A172 (cell line): ENCODE results near the gene GRB2. TPM values are rescaled to one million over a fixed set of nuclear protein-coding genes. Genes with fewer than 3 reads are reported as not detected.
"Not testable (repeated sequence)": the region's sequence is repeated elsewhere in the genome, so short reads cannot be mapped to it uniquely, and the experiment has no call there.

Experiments used
- DNase-seq: peaks from one replicate; pipeline ENCODE4 v3.0.0-alpha.2; 2015; ENCODE audit warnings: low spot score
- total RNA-seq: library from RNA; depleted of rRNA; stranded (reverse); fragments of >200 nt; shearing (Covaris generic); gene quantifications from 2 replicates; pipeline ENCODE4 v1.2.3, GENCODE V29; 2014

The GRB2 gene
- total RNA-seq, 1 experiment from 2014 or later: 123 TPM

DNA sequence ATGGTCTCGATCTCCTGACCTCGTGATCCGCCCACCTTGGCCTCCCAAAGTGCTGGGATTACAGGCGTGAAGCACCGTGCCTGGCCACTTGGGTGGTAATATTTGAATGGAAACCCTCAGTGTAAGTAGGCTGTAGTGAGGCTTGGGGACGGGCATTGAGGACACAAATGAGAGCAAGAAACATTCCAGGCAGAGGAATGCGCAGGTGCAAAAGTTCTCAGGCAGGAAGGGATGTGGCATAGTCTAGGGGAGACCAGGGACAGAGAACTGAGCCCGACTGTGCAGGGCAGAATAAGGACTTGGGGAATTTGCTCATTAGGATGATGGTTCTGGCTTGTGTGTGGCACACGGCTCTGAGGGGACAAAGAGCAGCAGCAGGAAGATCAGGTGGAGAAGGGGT, 54.8 kb downstream of the GRB2 start:
- DNase-seq: no peak

DNA sequence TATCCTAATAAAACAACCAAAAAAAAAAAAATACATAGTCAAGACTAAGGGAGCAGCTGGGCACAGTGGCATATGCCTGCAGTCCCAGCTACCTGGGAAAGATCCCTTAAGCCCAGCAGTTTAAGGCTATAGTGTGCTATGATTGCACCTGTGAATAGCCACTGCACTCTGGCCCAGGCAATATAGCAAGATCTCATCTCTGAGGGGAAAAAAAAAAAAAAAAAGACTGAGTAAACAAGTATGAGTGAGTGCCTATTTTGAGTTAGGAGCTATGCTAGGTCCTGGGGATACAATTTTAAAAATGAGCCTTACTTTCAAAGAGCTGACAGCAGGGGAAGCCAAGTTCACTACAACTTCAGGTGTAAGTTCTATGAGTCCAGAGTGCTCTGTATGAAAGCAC, 55.4 kb downstream of the GRB2 start:
- DNase-seq: no peak

DNA sequence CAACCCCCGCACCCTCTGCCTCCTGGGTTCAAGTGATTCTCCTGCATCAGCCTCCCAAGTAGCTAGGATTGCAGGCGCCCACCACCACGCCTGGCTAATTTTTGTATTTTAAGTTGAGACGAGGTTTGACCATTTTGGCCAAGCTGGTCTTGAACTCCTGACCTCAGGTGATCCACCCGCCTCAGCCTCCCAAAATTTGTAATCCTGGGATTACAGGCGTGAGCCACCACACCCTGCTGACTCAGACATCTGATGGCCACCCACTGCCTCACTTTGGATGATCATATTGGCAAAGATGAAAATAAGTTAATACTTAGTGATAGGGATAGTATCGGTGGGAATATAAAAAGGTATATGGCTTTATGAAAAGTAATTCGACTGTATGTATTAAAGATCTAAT, 55.9 kb downstream of the GRB2 start:
- no peak for DNase-seq

DNA sequence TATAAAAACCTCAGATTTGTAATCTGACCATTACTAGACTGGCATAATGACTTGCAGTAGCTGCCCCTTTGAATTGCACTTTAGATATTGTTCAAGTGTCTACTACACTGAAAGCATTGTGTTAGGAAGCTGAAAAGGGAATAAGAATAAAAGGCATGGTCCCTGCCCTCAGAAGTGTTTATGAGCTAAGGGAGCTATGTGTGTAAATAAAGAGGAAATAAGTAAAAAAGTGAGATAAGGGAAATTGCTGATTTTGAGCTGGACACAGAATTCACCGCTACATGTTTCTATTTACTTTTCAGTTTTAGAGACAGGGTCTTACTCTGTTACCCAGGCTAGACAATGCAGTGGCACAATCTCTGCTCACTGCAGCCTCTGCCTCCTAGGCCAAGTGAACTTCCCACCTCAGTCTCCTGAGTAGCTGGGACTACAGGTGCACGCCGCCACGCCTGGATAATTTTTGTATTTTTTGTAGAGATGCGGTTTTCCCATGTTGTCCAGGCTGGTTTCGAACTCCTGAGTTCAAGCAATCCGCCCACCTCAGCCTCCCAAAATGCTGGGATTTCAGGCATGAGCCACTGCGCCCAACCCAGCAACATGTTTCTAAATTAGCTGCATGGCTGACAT, 57.0 kb downstream of the GRB2 start:
- no peak for DNase-seq

DNA sequence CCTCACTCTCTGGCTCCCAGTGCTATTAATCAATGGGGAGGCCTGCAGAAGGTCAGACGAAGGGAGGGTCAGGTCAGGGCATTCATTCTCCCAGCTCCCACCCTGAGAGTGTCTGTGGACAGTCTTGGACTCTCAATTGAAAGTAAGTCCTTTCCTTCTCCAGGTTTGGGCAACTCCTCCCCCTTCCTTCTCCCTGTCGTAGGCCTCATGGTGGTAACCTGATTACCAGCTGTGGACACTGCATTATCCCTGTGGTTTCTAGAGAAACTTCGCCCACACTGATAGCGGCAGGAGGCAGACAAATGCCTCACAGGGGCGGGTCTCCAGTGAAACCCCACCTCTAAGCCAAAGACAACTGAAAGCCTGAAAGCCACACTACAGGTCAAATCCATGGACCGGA, 58.6 kb downstream of the GRB2 start:
- DNase-seq: peak; percentile 41

DNA sequence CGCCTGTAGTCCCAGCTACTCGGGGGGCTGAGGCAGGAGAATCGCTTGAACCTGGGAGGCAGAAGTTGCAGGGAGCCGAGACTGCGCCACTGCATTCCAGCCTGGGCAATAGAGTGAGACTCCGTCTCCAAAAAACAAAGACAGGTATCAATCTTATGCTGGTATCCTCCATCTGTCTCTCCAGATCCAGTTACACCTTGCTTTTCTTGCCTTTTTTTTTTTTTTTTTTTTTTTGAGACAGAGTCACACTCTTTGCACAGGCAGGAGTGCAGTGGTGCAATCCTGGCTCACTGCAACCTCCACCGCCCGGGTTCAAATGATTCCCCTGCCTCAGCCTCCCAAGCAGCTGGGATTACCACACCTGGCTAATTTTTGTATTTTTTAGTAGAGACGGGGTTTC, 59.1 kb downstream of the GRB2 start:
- not testable (repeated sequence) for DNase-seq

DNA sequence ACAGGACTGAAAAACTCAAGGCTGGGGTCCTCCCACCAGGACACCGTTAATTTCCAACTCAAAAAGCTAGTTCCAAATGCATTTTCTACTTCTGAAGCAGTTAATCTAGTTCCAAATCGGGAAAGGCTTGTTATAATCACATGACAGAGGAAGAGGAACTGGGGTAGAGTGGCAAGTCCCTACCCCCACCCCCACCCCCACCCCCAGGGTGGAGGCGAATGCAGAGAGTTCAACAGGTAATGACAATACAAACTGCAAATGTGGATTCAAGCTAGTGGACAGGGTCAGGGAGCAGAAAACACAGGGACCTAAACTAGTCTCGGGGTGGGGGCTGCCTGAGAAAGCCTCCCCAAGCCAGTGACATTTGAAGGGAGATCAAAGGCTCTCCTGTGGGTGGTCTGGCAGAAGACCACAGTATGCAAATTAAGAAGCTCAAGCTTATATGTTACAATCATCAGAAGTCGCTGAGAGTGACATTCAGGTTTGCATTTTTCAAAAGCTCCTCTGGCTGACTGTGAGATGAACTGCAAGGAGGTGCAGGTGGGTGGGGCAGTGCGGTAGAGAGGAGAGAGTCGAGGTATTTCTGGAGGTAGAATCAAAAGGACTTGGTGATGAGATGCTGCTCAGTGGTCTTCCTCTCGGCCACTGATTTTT, 59.8 kb downstream of the GRB2 start:
- no peak for DNase-seq

DNA sequence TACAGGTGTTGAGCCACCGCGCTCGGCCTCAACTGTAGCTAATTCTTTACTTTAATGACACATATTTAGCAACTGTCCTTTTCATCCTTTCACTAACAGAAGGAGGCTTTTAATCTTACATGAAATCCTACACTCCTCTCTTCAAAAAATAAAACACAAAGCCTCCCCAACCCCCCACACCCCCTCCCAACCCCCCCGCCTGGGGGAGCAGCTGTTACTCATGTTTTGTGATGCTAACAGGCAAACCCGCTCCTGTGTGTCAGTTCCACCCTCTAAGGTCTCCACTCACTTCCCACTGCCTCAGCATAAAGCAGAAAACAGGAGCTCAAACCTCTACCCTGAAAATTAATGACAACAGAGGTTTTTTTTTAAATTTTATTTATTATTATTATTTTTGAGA, 60.8 kb downstream of the GRB2 start:
- no peak for DNase-seq

DNA sequence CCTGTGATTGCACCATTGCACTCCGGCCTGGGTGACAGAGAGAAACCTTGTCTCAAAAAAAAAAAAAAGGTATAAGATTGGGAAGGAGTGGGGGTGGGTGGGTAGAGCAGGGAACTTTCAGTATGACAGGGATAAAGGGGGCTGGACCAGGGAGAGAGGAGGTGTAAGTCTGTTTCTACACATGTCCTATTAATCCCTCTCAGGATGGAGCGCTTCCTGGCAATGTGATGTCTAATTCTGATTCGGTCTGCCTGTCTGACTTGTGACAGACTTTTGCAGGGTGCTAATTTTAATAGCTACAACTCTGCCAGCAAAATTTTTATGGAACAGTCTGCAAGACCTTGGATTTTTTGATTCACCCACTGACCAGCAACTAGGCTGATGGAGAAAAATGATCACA, 62.5 kb downstream of the GRB2 start:
- DNase-seq: no peak

DNA sequence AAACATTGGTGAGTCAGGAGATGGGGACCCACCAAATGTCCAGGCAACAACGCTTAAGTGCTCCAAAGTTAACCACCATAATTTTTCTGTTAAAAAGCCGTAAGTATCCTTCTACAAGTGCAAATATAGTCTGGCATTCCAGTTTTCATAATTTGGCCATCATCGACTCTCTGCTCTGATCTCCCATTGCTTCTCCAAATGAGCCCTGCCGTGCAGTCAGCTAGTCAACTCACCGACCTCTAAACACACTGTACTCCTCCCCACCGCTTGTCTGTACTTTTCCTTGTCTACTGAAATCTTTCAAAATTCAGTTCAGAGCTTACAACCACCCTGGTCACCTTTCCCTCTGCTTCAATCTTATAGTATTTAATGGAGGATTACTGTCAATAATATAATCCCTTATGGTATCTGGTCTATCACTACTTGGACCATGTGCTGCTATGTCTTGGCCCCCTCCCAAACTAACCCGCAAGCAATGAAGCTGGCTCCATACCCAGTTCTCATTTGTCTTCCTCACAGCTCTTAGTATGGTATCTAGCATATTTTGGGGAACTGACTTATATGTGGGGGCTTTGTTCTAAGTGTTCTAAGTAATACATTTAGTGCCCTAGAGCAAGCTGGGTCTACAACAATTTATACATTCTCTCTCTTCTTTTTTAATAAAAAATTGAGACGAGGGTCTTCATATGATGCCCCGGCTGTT, 63.5 kb downstream of the GRB2 start:
- DNase-seq: no peak

DNA sequence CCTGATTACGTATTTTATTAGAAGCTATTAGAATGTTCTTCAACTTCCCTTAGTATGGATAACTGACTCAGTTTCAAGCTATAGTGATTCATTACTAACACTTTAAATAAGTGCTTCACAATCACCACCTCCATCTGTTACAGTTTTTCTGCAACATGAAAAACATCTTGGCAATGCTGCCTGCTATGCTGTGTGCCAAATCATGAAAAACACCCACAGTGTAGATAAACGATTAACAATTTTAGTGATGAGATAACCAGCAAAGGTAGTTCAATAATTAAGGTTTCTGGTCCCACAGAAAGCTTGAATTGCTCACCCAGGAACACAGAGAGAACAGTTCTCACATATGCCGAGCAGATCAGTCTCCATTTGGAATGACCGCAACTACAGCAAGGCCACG, 64.8 kb downstream of the GRB2 start:
- no peak for DNase-seq

DNA sequence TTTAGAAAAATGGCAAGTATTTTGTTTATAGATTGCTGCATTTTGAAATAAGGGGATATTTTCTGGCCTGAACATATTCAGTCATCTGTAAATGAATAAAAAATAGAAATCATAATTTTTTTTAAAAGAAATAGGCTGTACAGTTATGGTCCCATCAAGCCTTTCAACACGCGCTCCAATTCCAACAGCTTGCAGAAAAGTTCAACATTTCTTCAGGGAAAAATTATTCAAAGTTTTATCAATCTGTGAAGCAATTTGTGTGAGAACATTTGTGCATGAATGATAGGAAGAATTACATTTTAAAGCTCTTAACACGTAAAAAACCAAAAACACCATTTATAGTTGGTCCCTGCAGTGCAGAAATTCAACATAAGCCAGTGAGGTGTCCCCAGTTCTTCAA, 65.5 kb downstream of the GRB2 start:
- DNase-seq: no peak

DNA sequence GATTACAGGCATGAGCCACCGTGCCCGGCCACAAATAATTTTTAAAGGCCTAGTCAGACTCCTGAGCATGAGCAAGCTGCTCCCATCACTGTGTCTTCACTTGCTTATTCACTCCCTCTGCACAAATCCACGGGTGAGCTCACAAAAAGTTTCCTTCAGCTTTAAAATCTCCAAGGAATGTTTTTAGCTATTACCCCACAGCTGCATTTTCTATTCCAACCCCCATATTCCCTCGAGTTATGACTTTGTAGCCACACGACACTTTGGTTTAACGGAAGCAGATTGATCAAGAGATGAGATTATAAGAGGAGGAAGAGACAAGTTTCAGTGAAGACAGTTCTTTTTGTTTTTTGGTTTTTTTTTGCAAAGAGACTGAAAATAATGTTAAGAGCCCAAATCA, 67.1 kb downstream of the GRB2 start:
- no peak for DNase-seq

DNA sequence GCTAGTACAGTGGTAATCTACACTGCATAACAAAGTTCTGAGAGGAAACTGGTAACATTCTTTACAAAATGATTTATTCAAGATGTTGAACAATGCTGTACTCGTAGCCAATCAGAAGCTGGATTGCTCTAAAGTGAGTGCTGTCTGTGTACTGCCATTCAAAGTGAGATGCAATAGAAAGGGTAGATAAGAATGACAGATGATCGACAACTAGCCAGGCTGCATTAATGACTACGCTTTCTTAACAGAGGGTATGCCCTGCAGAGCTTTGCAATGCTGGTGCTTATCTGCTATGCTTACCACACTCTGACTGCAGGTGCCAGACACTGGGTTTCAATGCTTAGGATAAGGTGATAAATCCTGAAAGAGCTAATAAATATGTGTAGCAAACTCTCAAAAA, 70.2 kb downstream of the GRB2 start:
- no peak for DNase-seq

DNA sequence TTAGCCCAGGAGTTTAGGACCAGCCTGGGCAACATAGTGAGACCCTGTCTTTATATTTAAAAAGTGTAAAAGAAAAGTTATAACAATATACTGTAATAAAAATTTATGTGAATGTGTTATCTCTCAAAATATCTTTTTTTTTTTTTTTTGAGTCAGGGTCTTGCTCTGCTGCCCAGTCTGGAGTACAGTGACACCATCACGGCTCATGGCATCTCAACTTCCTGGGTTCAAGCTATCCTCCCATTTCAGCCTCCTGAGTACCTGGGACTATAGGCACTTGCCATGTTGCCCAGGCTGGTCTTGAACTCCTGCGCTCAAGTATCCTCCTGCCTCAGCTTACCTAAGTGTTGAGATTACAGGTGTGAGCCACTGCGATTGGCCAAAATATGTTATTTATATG, 70.8 kb downstream of the GRB2 start:
- DNase-seq: no peak

DNA sequence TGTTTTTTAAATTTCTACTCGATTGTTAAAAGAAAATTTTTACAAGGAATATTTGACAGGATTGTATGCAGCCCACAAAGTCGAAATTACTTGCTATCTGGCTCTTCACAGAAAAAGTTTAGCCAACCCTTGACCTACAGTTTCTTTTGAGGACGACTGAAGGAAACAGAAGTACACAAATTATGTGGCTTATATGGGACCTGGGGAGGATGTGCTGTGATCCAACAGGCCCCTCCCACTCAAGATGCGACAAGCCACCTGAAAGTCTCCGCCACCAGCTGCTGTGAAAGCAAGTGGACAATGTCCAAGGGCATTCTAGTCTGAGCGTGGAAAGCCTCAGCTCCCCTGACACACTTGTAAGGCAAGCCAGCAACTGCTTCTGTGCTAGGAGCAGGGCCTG, 73.8 kb downstream of the GRB2 start:
- DNase-seq: no peak

DNA sequence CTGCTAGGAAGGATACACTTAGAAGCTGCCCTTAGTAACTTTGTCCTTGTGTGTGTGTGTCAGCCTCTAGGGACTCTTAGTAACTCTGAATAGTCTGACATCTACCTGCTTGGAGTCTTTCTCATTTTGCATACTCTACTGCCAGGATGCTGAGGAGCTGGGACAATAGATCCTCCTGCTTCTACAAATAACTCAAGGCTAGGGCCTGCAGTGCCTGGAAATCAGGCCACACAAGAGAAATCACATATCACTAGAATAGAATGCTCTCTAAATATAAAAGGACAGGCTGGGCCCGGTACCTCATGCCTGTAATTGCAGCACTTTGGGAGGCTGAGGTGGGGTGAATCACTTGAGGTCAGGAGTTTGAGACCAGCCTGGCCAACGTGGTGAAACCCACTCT, 77.7 kb downstream of the GRB2 start:
- DNase-seq: no peak

DNA sequence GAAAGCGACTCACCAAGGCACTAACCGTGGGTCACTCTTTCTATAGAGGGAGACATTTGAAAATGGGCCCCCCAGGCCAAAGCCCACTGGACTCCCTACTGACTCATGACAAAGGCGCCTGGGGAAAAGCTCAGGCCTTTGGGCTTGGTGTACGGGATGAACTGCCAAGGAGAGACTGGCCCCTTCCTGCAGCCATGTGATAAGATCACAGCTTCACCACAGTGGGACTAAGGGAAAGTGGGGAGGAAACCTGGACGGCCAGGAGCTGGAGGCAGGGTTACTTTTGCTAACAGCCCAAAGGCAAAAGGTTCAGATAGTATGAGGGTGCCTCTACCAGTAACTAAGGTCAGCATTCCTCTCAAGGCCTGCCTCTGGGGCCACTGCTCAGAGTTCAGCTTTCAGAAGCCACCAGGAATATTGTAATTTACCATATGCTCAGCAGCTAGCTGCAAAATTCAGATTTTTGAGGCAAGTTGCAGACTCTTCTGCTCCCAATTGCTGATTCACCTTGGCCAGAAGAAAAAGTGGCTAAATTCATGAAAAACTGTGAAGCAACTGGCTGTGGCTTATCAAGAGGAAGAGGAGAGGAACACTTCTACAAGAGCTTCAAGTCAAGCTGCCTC, 79.1 kb downstream of the GRB2 start:
- no peak for DNase-seq

DNA sequence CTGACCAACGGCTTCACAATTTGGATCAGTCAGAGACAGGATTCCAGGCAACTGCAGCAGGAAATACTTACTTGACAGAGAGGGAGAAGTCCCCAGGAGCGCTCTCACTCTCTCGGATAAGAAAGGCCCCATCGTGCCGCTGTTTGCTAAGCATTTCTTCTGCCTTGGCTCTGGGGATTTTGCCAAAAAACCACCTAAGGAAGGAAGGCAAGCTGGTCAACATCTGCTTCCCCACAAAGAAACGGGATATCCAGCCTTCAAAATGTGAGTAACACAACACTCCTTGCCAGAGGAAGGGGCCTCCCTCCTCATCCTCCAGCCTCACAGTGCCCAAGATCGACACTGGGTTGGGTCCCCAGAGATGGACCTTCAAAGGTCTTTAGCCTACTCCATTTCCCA, 79.7 kb downstream of the GRB2 start:
- DNase-seq: no peak

DNA sequence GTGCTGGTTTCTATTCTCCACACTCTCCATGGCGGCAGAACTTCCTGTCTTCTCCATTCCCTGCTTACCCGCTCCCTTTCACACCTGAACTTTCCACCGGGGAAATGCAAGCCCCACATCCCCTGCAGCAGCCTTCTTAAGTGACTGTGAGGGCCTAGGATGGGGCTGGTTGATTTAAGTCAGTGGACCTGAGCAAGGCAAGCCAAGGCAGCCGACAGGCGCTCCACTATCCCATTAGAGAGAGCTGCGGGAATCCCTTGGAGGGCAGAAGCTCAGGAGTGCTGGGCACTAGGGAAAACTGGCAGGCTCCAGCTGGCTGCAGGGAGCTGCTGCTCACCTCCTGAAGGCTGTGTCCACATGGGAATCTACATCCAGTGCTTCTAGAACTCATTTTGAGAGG, 80.1 kb downstream of the GRB2 start:
- DNase-seq: no peak

DNA sequence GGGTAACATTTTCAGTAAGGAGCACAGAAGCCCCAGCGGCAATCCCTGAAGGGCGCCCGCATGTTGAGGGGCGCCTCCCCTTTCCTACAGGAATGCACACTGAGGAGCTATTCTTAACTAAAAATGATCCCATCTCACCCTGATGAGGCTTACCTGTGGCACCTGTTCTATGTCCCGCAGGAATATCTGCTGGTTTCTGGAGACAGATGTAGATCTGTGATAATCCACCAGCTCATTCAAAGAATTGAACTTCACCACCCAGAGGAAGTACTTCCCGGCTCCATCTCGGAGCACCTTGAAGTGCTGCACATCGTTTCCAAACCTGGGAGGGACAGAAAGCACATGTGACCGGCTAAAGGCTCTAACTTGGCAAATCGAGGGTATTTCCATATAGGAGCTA, 84.0 kb downstream of the GRB2 start:
- no peak for DNase-seq

DNA sequence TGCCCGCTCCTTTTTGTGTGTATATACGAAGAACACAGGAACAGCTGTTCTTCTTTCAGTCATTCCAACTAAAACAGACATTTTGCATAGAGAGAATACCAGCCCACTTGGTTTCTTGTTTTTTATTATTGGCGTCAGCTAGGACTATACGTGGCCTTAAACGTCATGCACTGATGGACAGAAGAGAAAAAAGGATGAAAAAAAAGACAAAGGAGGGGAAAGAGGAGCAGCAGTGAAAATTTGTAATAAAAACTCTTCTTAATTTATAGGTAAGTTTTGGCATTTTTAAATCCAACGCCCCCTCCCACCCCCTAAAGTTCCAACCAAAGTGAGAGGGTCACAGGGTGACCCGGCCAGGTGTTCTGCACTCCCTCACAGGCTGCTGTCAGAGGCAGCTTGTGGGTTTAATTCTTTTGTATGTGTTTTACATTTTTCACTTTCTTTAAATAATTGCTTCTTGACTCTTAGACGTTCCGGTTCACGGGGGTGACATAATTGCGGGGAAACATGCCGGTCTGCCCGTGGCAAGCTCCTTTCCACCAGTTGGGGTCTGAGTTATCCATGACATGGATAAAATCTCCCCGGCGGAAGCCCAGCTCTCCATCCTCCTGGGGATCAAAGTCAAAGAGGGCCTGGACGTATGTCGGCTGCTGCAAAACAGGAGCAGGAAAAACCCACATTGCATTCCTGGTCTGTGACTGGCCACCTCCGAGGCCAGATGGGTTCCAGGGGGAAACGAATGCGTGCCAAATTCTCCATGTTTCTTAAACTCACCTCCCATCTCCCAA, 85.4 kb downstream of the GRB2 start:
- DNase-seq: no peak
